Prostate gland (tissue), 2 donors: ENCODE results near the gene SPTSSB.

Experiments used
- CTCF ChIP-seq, 4 experiments: fragments of 200-600 bp in 2 of 4; fragments of 450-650 bp in 2 of 4; sonication (generic) in 2 of 4; IDR thresholded peaks; 1 replicate in 3 of 4; 2 replicates in 1 of 4; pipeline ENCODE4 v1.5.1; 2016 to 2019; ENCODE audit warnings: antibody characterized with exemption in 4 of 4, mild to moderate bottlenecking in 2 of 4, moderate library complexity in 2 of 4
- POLR2AphosphoS5 ChIP-seq: sonication (generic); formaldehyde crosslinking; IDR thresholded peaks from one replicate; pipeline ENCODE4 v1.6.1; 2017; ENCODE audit warnings: antibody characterized with exemption

GRCh38 chr3:161413855-161414210 is 42.5 kb upstream of the SPTSSB start:
- TF ChIP-seq CTCF (IDR thresholded peaks at IDR 0.05) = no peak
- no peak for TF ChIP-seq POLR2AphosphoS5
